Hepatocyte (in vitro differentiated cells): ENCODE results near the gene AGRN.

ENCODE experiments used
- EZH2 ChIP-seq: fragments of 200-600 bp; sonication (generic); IDR thresholded peaks from 2 replicates; pipeline ENCODE4 v1.6.1; 2016; ENCODE audit warnings: antibody characterized with exemption, mild to moderate bottlenecking, borderline replicate concordance
- EZH2phosphoT487 ChIP-seq: fragments of 200-600 bp; sonication (generic); IDR thresholded peaks from one replicate; pipeline ENCODE4 v1.6.1; 2018; ENCODE audit warnings: antibody characterized with exemption, mild to moderate bottlenecking, low read depth, moderate library complexity; ENCODE audit not compliant: unreplicated experiment, severe bottlenecking
- TF ChIP-seq, protein P1 (sequence below): fragments of 200-600 bp; sonication (generic); IDR thresholded peaks from 2 replicates; pipeline ENCODE4 v1.5.1; 2016; ENCODE audit warnings: antibody characterized with exemption, mild to moderate bottlenecking; ENCODE audit not compliant: poor library complexity

- TF ChIP-seq, protein P1, sequence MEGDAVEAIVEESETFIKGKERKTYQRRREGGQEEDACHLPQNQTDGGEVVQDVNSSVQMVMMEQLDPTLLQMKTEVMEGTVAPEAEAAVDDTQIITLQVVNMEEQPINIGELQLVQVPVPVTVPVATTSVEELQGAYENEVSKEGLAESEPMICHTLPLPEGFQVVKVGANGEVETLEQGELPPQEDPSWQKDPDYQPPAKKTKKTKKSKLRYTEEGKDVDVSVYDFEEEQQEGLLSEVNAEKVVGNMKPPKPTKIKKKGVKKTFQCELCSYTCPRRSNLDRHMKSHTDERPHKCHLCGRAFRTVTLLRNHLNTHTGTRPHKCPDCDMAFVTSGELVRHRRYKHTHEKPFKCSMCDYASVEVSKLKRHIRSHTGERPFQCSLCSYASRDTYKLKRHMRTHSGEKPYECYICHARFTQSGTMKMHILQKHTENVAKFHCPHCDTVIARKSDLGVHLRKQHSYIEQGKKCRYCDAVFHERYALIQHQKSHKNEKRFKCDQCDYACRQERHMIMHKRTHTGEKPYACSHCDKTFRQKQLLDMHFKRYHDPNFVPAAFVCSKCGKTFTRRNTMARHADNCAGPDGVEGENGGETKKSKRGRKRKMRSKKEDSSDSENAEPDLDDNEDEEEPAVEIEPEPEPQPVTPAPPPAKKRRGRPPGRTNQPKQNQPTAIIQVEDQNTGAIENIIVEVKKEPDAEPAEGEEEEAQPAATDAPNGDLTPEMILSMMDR, result no peak
- TF ChIP-seq EZH2phosphoT487 (no peak), EZH2 (no peak)
Measured at GRCh38 chr1:1049318-1050165, 29.6 kb downstream of the AGRN start.
